KMS-11 (cell line): Measurements from ENCODE around the gene ARHGAP19.

Source experiments
- H2AFZ ChIP-seq: fragments of 200-600 bp; sonication (generic); 2 replicates; pipeline ENCODE4 v1.6.1; 2016; ENCODE audit warnings: antibody characterized with exemption, mixed run types, low read depth
- H3K27ac ChIP-seq: fragments of 200-600 bp; sonication (generic); 2 replicates; pipeline ENCODE4 v1.6.1; 2016; ENCODE audit warnings: mild to moderate bottlenecking, mixed run types
- H3K27me3 ChIP-seq: fragments of 200-600 bp; sonication (generic); 2 replicates; pipeline ENCODE4 v1.6.1; 2017; ENCODE audit warnings: mild to moderate bottlenecking, low read depth, mixed run types, moderate library complexity; ENCODE audit not compliant: insufficient read depth
- H3K36me3 ChIP-seq: fragments of 200-600 bp; sonication (generic); 2 replicates; pipeline ENCODE4 v1.6.1; 2017; ENCODE audit warnings: mild to moderate bottlenecking, mixed run types; ENCODE audit not compliant: insufficient read depth
- H3K4me1 ChIP-seq: fragments of 200-600 bp; sonication (generic); 2 replicates; pipeline ENCODE4 v1.6.1; 2016; ENCODE audit warnings: mild to moderate bottlenecking, low read depth, mixed run types; ENCODE audit not compliant: poor library complexity, severe bottlenecking
- H3K4me2 ChIP-seq: fragments of 200-600 bp; sonication (generic); 2 replicates; pipeline ENCODE4 v1.7.0; 2016; ENCODE audit warnings: mild to moderate bottlenecking, mixed run types
- H3K4me3 ChIP-seq: fragments of 200-600 bp; sonication (generic); IDR thresholded peaks from 2 replicates; pipeline ENCODE4 v1.6.1; 2017; ENCODE audit warnings: low read depth, low read length, mixed read lengths; ENCODE audit not compliant: insufficient read depth
- H3K79me2 ChIP-seq: fragments of 200-600 bp; sonication (generic); 2 replicates; pipeline ENCODE4 v1.6.1; 2016; ENCODE audit warnings: low read depth, mixed run types; ENCODE audit not compliant: insufficient read depth
- H3K9ac ChIP-seq: fragments of 200-600 bp; sonication (generic); 2 replicates; pipeline ENCODE4 v1.6.1; 2016; ENCODE audit warnings: mild to moderate bottlenecking, mixed run types
- H4K20me1 ChIP-seq: fragments of 200-600 bp; sonication (generic); 2 replicates; pipeline ENCODE4 v1.6.1; 2016; ENCODE audit warnings: mild to moderate bottlenecking, mixed run types; ENCODE audit not compliant: insufficient read depth
- TF ChIP-seq, protein P1 (sequence below): fragments of 200-600 bp; sonication (generic); conservative IDR thresholded peaks from 2 replicates; pipeline ENCODE4 v1.6.1; 2017; ENCODE audit warnings: low read depth, mild to moderate bottlenecking, antibody characterized with exemption, low read length, moderate library complexity, mixed read lengths

Gene ARHGAP19

GRCh38 chr10:97336446-97336845 lies 44.0 kb upstream of the ARHGAP19 start:
- Histone ChIP-seq H3K9ac (no peak overlapping the region), H3K79me2 (peaks cover 25% of the 10 kb centered on the region), H3K27ac (no peak overlapping the region), H2AFZ (no peak overlapping the region), H3K36me3 (no peaks in the 10 kb centered on the region), H3K4me2 (no peak overlapping the region), H3K27me3 (no peaks in the 10 kb centered on the region; the same call in 1 of the 2 replicates), H3K4me1 (peaks cover 9% of the 10 kb centered on the region), H4K20me1 (no peaks in the 10 kb centered on the region), H3K4me3 (no peak overlapping the region)
- TF ChIP-seq, protein P1, sequence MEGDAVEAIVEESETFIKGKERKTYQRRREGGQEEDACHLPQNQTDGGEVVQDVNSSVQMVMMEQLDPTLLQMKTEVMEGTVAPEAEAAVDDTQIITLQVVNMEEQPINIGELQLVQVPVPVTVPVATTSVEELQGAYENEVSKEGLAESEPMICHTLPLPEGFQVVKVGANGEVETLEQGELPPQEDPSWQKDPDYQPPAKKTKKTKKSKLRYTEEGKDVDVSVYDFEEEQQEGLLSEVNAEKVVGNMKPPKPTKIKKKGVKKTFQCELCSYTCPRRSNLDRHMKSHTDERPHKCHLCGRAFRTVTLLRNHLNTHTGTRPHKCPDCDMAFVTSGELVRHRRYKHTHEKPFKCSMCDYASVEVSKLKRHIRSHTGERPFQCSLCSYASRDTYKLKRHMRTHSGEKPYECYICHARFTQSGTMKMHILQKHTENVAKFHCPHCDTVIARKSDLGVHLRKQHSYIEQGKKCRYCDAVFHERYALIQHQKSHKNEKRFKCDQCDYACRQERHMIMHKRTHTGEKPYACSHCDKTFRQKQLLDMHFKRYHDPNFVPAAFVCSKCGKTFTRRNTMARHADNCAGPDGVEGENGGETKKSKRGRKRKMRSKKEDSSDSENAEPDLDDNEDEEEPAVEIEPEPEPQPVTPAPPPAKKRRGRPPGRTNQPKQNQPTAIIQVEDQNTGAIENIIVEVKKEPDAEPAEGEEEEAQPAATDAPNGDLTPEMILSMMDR = no peak

DNA sequence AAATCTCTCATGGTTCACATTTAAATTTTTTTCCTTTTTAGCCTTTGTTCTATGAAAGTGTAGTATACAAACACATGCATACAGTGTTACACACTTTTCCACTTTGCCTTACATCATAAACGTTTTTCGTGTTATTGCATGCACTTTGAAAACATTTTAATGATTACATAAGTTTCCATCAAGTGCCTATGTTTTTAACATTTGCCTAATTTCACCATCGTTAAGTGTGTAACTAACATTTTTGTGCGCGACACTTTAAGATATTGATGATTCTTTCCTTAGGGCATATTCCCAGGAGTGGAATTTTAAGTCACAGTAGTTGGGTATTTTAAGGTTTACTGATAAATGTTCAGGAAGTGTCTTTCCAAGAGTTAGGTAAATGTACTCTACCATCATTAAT lies 43.6 kb upstream of the ARHGAP19 start:
- Histone ChIP-seq H3K9ac (no peak overlapping the region), H3K27me3 (no peaks in the 10 kb centered on the region; the same call in 1 of the 2 replicates)

DNA sequence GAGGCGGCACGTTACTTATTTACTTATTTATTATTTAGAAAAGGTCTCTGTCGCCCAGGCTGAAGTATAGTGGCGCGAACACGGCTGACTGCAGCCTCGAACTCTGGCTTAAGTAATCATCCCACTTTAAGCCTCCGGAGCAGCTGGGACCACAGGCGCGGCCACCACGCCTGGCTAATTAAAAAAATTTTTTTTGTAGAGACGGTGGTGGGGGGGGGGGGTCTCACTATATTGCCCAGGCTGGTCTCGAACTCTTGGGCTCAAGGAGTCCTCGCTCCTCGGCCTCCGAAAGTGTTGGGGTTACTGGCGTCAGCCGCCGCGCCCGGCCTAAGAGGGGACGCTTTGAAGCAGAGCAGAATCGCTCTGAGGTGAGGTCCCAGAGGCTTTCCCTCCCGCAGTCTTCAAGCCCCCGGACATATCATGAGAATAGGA lies 42.8 kb upstream of the ARHGAP19 start:
- H3K4me3 ChIP-seq = no peak overlapping the region
- peak overlapping the region; percentile 81 for H2AFZ ChIP-seq
- H3K27ac ChIP-seq = peak overlapping the region; percentile 73; the same call in 1 of the 2 replicates
- TF ChIP-seq, protein P1 = no peak
- H3K27me3 ChIP-seq = no peaks in the 10 kb centered on the region; the same call in 1 of the 2 replicates
- H3K79me2 ChIP-seq = peaks cover 38% of the 10 kb centered on the region
- H3K4me2 ChIP-seq = peak overlapping the region; percentile 63; the same call in 1 of the 2 replicates
- H3K9ac ChIP-seq = peak overlapping the region; percentile 92
- H3K36me3 ChIP-seq = no peaks in the 10 kb centered on the region
- peaks cover 22% of the 10 kb centered on the region for H3K4me1 ChIP-seq
- H4K20me1 ChIP-seq = no peaks in the 10 kb centered on the region

More for the DNA sequence above, 43.6 kb upstream of the ARHGAP19 start:
- TF ChIP-seq, protein P1 = no peak
- Histone ChIP-seq H3K27ac (no peak overlapping the region), H4K20me1 (no peaks in the 10 kb centered on the region), H3K4me1 (peaks cover 14% of the 10 kb centered on the region), H2AFZ (no peak overlapping the region), H3K4me2 (no peak overlapping the region), H3K36me3 (no peaks in the 10 kb centered on the region), H3K79me2 (peaks cover 30% of the 10 kb centered on the region), H3K4me3 (no peak overlapping the region)

DNA sequence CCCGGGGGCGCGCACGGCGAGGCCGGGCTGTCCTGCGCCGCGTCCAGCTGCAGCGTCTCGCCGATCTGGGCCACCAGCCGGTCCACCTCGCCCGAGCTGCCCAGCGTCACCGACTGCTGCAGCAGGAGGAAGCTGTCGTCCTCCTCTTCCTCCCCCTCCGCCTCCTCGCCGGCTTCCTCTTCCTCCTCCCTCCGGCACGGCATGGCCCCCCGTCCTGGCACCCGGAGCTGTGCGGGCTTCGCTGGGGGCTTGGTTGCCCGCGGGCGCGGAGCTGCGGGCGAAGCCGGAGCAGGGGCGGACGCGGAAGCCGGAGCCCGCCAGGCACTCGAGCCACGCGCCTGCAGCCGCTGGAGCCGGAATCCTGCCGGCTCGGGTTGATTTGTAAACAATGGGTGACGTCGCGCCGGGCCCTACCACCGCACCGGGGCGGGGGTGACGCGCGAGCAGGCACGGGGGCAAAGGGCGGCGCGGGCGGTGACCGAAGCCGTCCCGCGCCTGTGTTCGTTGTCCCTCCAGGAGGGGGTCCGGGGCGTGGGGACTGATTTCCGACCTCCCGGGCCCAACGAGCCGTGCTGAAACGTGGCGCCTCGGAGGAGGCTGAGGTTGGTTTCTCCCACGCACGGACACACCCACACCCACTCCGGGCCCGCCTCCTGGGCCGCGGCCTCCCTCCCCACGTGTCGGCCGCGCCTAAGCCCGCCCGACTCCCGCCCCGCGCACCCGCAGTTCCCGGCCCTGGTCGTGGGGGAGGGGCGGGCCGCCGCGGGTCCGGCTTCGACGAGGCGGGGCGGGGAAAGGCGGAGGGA lies 42.1 kb upstream of the ARHGAP19 start, which contains the start of gene FRAT2:
TSS of gene FRAT2 (minus strand) at position 360 of the 806 bp plus-strand sequence. CDS start at position 203, 157 bp downstream.
- Histone ChIP-seq H3K36me3 (no peaks in the 10 kb centered on the region), H3K27ac (peak within 1 kb of the TSS; percentile 92), H3K9ac (peak within 1 kb of the TSS; percentile 92), H3K4me3 (no peak within 1 kb of the TSS), H3K27me3 (no peaks in the 10 kb centered on the region; the same call in 1 of the 2 replicates), H3K79me2 (peaks cover 42% of the 10 kb centered on the region), H4K20me1 (no peaks in the 10 kb centered on the region), H3K4me1 (peaks cover 28% of the 10 kb centered on the region), H2AFZ (peak within 1 kb of the TSS; percentile 81), H3K4me2 (peak within 1 kb of the TSS; percentile 96)
- TF ChIP-seq, protein P1 = no peak
